SK-N-SH (cell line): ENCODE measurements around the gene CGB8. TPM values are rescaled to one million over a fixed set of nuclear protein-coding genes. Genes with fewer than 3 reads are reported as not detected.

Experiments used
- CTCF ChIA-PET: fragments of 300-600, 350-600 bp; formaldehyde crosslinking; extraction: SDS; loops from one replicate; lab custom pipeline; 2021; lab: Yijun Ruan, JAX
- POLR2A ChIA-PET: fragments of 350-600 bp; sonication (Branson Sonifier 250); formaldehyde crosslinking; extraction: SDS; loops from one replicate; lab custom pipeline; 2020; ENCODE audit warnings: antibody characterized with exemption, inconsistent platforms; lab: Yijun Ruan, JAX
- DNase-seq: peaks from one replicate; pipeline ENCODE4 v3.0.0; 2012
- H2AFZ ChIP-seq: fragments of 200-600 bp; sonication (generic); 2 replicates; pipeline ENCODE4 v1.8.1; 2016; ENCODE audit warnings: antibody characterized with exemption, mild to moderate bottlenecking, low read depth
- H3F3A ChIP-seq: fragments of 200-600 bp; sonication (generic); replicated peaks from 2 replicates; pipeline ENCODE3; 2016; ENCODE audit warnings: antibody characterized with exemption, mild to moderate bottlenecking; ENCODE audit not compliant: insufficient read depth
- H3K27ac ChIP-seq, 2 experiments: fragments of 200-500 bp in 1 of 2; fragments of 200-600 bp in 1 of 2; sonication (Bioruptor generic) in 1 of 2; sonication (generic), shearing (Covaris generic) in 1 of 2; 2 replicates each; pipeline versions ENCODE4 v1.5.1 to v1.6.1; 2014 to 2016; ENCODE audit warnings: low read depth in 2 of 2, inconsistent platforms in 1 of 2, low read length in 1 of 2, mild to moderate bottlenecking in 1 of 2, mixed read lengths in 1 of 2
- H3K27me3 ChIP-seq: fragments of 200-600 bp; sonication (generic), shearing (Covaris generic); 2 replicates; pipeline ENCODE4 v1.6.1; 2016; ENCODE audit warnings: mixed run types; ENCODE audit not compliant: insufficient read depth
- H3K36me3 ChIP-seq, 2 experiments: fragments of 200-500 bp in 1 of 2; fragments of 200-600 bp in 1 of 2; sonication (Bioruptor generic) in 1 of 2; sonication (generic) in 1 of 2; replicated peaks in 1 of 2; 2 replicates each; pipeline versions ENCODE3 to v1.5.1; 2014 to 2016; ENCODE audit warnings: low read length in 1 of 2, mild to moderate bottlenecking in 1 of 2; ENCODE audit not compliant: insufficient read depth in 2 of 2, control insufficient read depth in 1 of 2
- H3K4me1 ChIP-seq, 2 experiments: fragments of 200-500 bp in 1 of 2; fragments of 200-600 bp in 1 of 2; sonication (Bioruptor generic) in 1 of 2; sonication (generic), shearing (Covaris generic) in 1 of 2; 2 replicates each; pipeline versions ENCODE4 v1.5.1 to v1.6.1; 2014 to 2016; ENCODE audit warnings: low read depth in 1 of 2, low read length in 1 of 2, mixed run types in 1 of 2; ENCODE audit not compliant: insufficient read depth in 2 of 2, control insufficient read depth in 1 of 2
- H3K4me2 ChIP-seq: fragments of 200-600 bp; sonication (generic), shearing (Covaris generic); 2 replicates; pipeline ENCODE4 v1.6.1; 2017; ENCODE audit warnings: mixed run types
- H3K4me3 ChIP-seq, 2 experiments: fragments of 200-500 bp in 1 of 2; fragments of 200-600 bp in 1 of 2; sonication (Bioruptor generic) in 1 of 2; sonication (generic), shearing (Covaris generic) in 1 of 2; 2 replicates each; pipeline versions ENCODE4 v1.5.1 to v1.8.1; 2014 to 2016; ENCODE audit warnings: low read depth in 2 of 2, inconsistent platforms in 1 of 2, low read length in 1 of 2, mild to moderate bottlenecking in 1 of 2, mixed read lengths in 1 of 2, moderate library complexity in 1 of 2
- H3K79me2 ChIP-seq: fragments of 200-600 bp; sonication (generic); 2 replicates; pipeline ENCODE4 v1.8.1; 2017; ENCODE audit warnings: mild to moderate bottlenecking; ENCODE audit not compliant: insufficient read depth
- H3K9ac ChIP-seq: fragments of 200-600 bp; sonication (generic); 2 replicates; pipeline ENCODE4 v1.6.1; 2017; ENCODE audit warnings: mixed run types
- H3K9me2 ChIP-seq: fragments of 200-600 bp; sonication (generic); 2 replicates; pipeline ENCODE4 v1.6.1; 2017; ENCODE audit warnings: mixed run types
- H3K9me3 ChIP-seq: fragments of 200-600 bp; sonication (generic); 2 replicates; pipeline ENCODE4 v1.6.1; 2017; ENCODE audit warnings: mixed run types, mild to moderate bottlenecking, moderate library complexity
- H4K20me1 ChIP-seq: fragments of 200-600 bp; sonication (generic); 2 replicates; pipeline ENCODE4 v1.6.1; 2017; ENCODE audit warnings: mild to moderate bottlenecking, mixed run types; ENCODE audit not compliant: insufficient read depth
- FOSL2 ChIP-seq: IDR thresholded peaks from 2 replicates; pipeline ENCODE4 v1.4.0; 2012; ENCODE audit warnings: low read depth, mild to moderate bottlenecking, moderate library complexity, borderline replicate concordance
- FOXJ3 ChIP-seq: sonication (generic); formaldehyde crosslinking; IDR thresholded peaks from 2 replicates; pipeline ENCODE4 v1.5.1; 2020; ENCODE audit warnings: mild to moderate bottlenecking, missing genetic modification reagents
- FOXM1 ChIP-seq: IDR thresholded peaks from 2 replicates; pipeline ENCODE4 v1.4.0; 2012; ENCODE audit warnings: low read depth, mild to moderate bottlenecking
- GABPA ChIP-seq: IDR thresholded peaks from 2 replicates; pipeline ENCODE4 v1.4.0; 2012; ENCODE audit warnings: low read depth, mild to moderate bottlenecking
- IRF3 ChIP-seq: fragments of 150-350 bp; IDR thresholded peaks from 2 replicates; pipeline ENCODE4 v1.6.1; 2016; ENCODE audit warnings: mild to moderate bottlenecking, low read depth, low read length
- MXI1 ChIP-seq: IDR thresholded peaks from 2 replicates; pipeline ENCODE4 v1.6.1; 2012; ENCODE audit warnings: mild to moderate bottlenecking, low read depth, low read length, improper control_type of control experiment
- PBX3 ChIP-seq: IDR thresholded peaks from 2 replicates; pipeline ENCODE4; 2012
- POLR2AphosphoS5 ChIP-seq: IDR thresholded peaks from 2 replicates; pipeline ENCODE4 v1.6.1; 2012; ENCODE audit warnings: low read depth, low read length
- RAD21 ChIP-seq: IDR thresholded peaks from 2 replicates; pipeline ENCODE4 v1.6.1; 2012; ENCODE audit warnings: mild to moderate bottlenecking, low read length
- TCF12 ChIP-seq: IDR thresholded peaks from 2 replicates; pipeline ENCODE4 v1.4.0; 2012
- WGBS: methylation state at CpG from one replicate; pipeline ENCODE4 v1.1.6; 2017; ENCODE audit warnings: low lambda C conversion rate; 5-methylcytosine and 5-hydroxymethylcytosine counted together
- polyA plus RNA-seq, 3 experiments: library from polyadenylated mRNA; depleted of rRNA; stranded (reverse); fragments of >200 nt; gene quantifications; 2 replicates each; pipeline ENCODE4 v1.2.3, GENCODE V29; 2012
- TF ChIP-seq, protein P1 (sequence below): IDR thresholded peaks from 2 replicates; pipeline ENCODE4 v1.4.0; 2012; ENCODE audit warnings: low read depth, borderline replicate concordance
- TF ChIP-seq, protein P2 (sequence below): fragments of 200-600 bp; sonication (generic); IDR thresholded peaks from 2 replicates; pipeline ENCODE4 v1.6.1; 2017; ENCODE audit warnings: antibody characterized with exemption, mild to moderate bottlenecking, moderate library complexity

Gene CGB8
- polyA plus RNA-seq, 1 of the 3 experiments (the other 2 are of a cell fraction) = 0.13 TPM

DNA sequence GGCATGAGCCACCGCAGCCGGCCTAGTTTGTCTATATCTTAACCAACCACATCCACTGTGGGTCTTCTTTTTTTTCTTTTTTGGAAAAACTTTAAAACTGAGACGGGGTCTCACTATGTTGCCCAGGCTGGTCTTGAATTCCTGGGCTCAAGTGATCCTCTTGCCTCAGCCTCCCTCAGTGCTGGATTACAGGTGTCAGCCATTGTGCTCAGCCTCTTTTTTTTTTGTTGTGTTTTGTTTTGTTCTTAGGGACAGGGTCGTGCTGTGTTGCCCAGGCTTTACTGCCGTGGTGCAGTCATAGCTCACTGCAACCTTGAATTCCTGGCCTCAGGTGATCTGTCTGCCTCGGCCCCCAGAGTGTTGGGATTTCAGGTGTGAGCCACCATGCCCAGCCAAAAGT, 43.8 kb upstream of the CGB8 start:
- no peak overlapping the region for H3K27ac ChIP-seq
- no peaks in the 10 kb centered on the region; a peak in 1 of 4 replicates for H3K4me1 ChIP-seq
- POLR2A ChIA-PET = no interaction called here
- 96% methylated on average over 6 of the region's 6 CpGs for WGBS
- H3K36me3 ChIP-seq = peaks cover 45 to 70% of the 10 kb centered on the region in 2 experiments
- peaks cover 25% of the 10 kb centered on the region for H3F3A ChIP-seq
- no peaks in the 10 kb centered on the region for H3K27me3 ChIP-seq
- DNase-seq = no peak
- peaks cover 91% of the 10 kb centered on the region for H4K20me1 ChIP-seq
- peaks cover 96% of the 10 kb centered on the region for H3K79me2 ChIP-seq
- H3K4me2 ChIP-seq = no peak overlapping the region
- no peak for TF ChIP-seq GABPA
- no peak for TF ChIP-seq FOXJ3 (CRISPR knock-in tag)
- no peak for TF ChIP-seq FOXM1
- TF ChIP-seq RAD21 = no peak
- TF ChIP-seq FOSL2 = no peak
- TF ChIP-seq, protein P1, sequence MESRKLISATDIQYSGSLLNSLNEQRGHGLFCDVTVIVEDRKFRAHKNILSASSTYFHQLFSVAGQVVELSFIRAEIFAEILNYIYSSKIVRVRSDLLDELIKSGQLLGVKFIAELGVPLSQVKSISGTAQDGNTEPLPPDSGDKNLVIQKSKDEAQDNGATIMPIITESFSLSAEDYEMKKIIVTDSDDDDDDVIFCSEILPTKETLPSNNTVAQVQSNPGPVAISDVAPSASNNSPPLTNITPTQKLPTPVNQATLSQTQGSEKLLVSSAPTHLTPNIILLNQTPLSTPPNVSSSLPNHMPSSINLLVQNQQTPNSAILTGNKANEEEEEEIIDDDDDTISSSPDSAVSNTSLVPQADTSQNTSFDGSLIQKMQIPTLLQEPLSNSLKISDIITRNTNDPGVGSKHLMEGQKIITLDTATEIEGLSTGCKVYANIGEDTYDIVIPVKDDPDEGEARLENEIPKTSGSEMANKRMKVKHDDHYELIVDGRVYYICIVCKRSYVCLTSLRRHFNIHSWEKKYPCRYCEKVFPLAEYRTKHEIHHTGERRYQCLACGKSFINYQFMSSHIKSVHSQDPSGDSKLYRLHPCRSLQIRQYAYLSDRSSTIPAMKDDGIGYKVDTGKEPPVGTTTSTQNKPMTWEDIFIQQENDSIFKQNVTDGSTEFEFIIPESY = no peak
- no peak for TF ChIP-seq MXI1
- TF ChIP-seq PBX3 = no peak
- TF ChIP-seq POLR2AphosphoS5 = no peak
- TF ChIP-seq IRF3 = no peak
- TF ChIP-seq, protein P2, sequence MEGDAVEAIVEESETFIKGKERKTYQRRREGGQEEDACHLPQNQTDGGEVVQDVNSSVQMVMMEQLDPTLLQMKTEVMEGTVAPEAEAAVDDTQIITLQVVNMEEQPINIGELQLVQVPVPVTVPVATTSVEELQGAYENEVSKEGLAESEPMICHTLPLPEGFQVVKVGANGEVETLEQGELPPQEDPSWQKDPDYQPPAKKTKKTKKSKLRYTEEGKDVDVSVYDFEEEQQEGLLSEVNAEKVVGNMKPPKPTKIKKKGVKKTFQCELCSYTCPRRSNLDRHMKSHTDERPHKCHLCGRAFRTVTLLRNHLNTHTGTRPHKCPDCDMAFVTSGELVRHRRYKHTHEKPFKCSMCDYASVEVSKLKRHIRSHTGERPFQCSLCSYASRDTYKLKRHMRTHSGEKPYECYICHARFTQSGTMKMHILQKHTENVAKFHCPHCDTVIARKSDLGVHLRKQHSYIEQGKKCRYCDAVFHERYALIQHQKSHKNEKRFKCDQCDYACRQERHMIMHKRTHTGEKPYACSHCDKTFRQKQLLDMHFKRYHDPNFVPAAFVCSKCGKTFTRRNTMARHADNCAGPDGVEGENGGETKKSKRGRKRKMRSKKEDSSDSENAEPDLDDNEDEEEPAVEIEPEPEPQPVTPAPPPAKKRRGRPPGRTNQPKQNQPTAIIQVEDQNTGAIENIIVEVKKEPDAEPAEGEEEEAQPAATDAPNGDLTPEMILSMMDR = no peak
- TF ChIP-seq TCF12 = no peak
- CTCF ChIA-PET = interaction anchor here (0.6 to 1.3 kb wide), 2 partner anchors 13 to 106 kb away, joined by 3 to 4 read pairs; no protein-coding TSS in a partner anchor
- no peaks in the 10 kb centered on the region for H3K9me3 ChIP-seq
- H3K9ac ChIP-seq = no peak overlapping the region
- no peak overlapping the region for H2AFZ ChIP-seq
- H3K4me3 ChIP-seq = no peak overlapping the region
- H3K9me2 ChIP-seq = no peaks in the 10 kb centered on the region
